Measurements from ENCODE around the gene GCK. TPM values are rescaled to one million over a fixed set of nuclear protein-coding genes. Genes with fewer than 3 reads are reported as not detected.

Gene GCK
- total and polyA plus RNA-seq, 2 experiments from 2014 or later, result 1.7 to 2.5 TPM

DNA sequence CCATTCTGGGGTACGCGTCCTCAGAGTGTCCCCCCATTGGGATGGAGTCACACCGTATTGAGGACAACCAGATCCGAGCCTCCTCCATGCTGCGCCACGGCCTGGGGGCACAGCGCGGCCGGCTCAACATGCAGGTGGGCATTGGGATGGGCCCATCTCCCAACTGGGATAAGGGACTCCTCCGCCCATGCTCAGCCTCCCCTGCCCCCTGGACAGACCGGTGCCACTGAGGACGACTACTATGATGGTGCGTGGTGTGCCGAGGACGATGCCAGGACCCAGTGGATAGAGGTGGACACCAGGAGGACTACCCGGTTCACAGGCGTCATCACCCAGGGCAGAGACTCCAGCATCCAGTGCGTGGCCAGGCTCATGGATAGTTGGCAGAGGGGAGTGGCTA lies 79.2 kb downstream of the GCK start:
- H3K9me3 ChIP-seq (ENCODE audit: low read depth), result no peaks in the 10 kb centered on the region
- no peak overlapping the region for H3K4me3 ChIP-seq
- H4K20me1 ChIP-seq (ENCODE audit: insufficient read depth, poor library complexity, severe bottlenecking), result no peaks in the 10 kb centered on the region
- H3K9me2 ChIP-seq (replicated peaks; ENCODE audit: insufficient read depth), result no peaks in the 10 kb centered on the region
- H3K27me3 ChIP-seq, result peaks cover 2% of the 10 kb centered on the region
- TF ChIP-seq, protein P1, sequence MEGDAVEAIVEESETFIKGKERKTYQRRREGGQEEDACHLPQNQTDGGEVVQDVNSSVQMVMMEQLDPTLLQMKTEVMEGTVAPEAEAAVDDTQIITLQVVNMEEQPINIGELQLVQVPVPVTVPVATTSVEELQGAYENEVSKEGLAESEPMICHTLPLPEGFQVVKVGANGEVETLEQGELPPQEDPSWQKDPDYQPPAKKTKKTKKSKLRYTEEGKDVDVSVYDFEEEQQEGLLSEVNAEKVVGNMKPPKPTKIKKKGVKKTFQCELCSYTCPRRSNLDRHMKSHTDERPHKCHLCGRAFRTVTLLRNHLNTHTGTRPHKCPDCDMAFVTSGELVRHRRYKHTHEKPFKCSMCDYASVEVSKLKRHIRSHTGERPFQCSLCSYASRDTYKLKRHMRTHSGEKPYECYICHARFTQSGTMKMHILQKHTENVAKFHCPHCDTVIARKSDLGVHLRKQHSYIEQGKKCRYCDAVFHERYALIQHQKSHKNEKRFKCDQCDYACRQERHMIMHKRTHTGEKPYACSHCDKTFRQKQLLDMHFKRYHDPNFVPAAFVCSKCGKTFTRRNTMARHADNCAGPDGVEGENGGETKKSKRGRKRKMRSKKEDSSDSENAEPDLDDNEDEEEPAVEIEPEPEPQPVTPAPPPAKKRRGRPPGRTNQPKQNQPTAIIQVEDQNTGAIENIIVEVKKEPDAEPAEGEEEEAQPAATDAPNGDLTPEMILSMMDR (IDR thresholded peaks at IDR 0.05; ENCODE audit: poor library complexity), result no peak
- TF ChIP-seq EZH2 (IDR thresholded peaks at IDR 0.05; ENCODE audit: borderline replicate concordance) (no peak), EZH2phosphoT487 (IDR thresholded peaks at IDR 0.05; ENCODE audit: low read depth, severe bottlenecking, unreplicated experiment) (no peak)
- no peak overlapping the region for H2AFZ ChIP-seq
- DNase-seq (ENCODE audit: low spot score), result no peak
- 93% methylated on average over 18 of the region's 18 CpGs for WGBS (ENCODE audit: low lambda C conversion rate, missing lambda C conversion rate)
- peaks cover 9% of the 10 kb centered on the region for H3K4me1 ChIP-seq (ENCODE audit: insufficient read depth)
- H3K36me3 ChIP-seq (replicated peaks; ENCODE audit: insufficient read depth, low read depth), result no peaks in the 10 kb centered on the region
- H3K27ac ChIP-seq, result no peak overlapping the region
- no peak overlapping the region for H3K4me2 ChIP-seq
- peaks cover 5% of the 10 kb centered on the region for H3K79me2 ChIP-seq

DNA sequence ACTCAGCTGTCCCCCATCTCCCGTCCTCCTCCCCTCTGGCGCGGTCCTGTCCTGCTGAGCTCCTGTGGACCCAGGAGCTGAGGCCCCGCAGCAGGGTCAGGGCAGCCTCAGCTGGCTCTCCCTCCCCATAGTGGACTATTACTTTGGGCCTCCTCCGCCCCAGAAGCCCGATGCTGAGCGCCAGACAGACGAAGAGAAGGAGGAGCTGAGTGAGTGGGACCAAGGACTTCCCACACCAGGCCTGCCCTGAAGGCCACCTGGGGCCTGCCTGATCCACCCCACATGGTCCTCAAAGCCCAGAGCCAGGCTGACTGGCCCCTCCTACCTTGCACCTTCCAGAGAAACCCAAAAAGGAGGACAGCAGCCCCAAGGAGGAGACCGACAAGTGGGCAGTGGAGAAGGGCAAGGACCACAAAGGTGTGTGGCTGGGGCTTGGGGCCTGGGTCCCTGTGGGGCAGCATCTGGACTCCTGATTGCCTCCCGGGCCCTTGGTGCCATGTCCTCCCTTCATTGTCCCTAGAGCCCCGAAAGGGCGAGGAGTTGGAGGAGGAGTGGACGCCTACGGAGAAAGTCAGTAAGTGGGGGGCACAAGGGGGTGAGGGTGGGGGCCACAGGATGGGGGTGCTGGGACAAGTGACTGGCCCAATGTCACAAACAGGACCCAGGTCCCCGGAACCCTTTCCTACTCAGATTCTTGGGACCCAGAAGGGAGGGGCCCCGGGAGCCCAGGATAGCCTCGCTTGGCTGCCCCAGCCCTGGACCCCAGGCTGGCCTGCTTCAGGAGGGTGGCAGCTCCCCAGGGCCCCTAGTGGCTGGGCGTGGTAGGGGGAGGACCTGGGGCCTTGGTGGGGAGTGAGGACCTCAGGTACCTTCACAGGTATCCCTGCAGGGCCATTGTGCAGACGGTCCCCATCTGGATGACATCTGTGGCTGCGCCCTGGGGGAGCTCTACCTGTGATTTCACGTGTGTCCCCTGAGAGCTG lies 80.2 kb downstream of the GCK start:
- H3K4me2 ChIP-seq, result no peak overlapping the region
- 88% methylated on average over 18 of the region's 21 CpGs for WGBS (ENCODE audit: low lambda C conversion rate, missing lambda C conversion rate)
- H3K9me2 ChIP-seq (replicated peaks; ENCODE audit: insufficient read depth), result no peaks in the 10 kb centered on the region
- no peaks in the 10 kb centered on the region for H3K36me3 ChIP-seq (replicated peaks; ENCODE audit: insufficient read depth, low read depth)
- H3K79me2 ChIP-seq, result peaks cover 5% of the 10 kb centered on the region
- H3K4me3 ChIP-seq, result no peak overlapping the region
- no peak overlapping the region for H2AFZ ChIP-seq
- TF ChIP-seq EZH2 (IDR thresholded peaks at IDR 0.05; ENCODE audit: borderline replicate concordance), result no peak
- peaks cover 8% of the 10 kb centered on the region for H3K27me3 ChIP-seq
- DNase-seq (ENCODE audit: low spot score), result no peak
- peaks cover 14% of the 10 kb centered on the region for H3K4me1 ChIP-seq (ENCODE audit: insufficient read depth)
- no peak overlapping the region for H3K27ac ChIP-seq
- no peaks in the 10 kb centered on the region for H4K20me1 ChIP-seq (ENCODE audit: insufficient read depth, poor library complexity, severe bottlenecking)
- H3K9me3 ChIP-seq (ENCODE audit: low read depth), result no peaks in the 10 kb centered on the region

DNA sequence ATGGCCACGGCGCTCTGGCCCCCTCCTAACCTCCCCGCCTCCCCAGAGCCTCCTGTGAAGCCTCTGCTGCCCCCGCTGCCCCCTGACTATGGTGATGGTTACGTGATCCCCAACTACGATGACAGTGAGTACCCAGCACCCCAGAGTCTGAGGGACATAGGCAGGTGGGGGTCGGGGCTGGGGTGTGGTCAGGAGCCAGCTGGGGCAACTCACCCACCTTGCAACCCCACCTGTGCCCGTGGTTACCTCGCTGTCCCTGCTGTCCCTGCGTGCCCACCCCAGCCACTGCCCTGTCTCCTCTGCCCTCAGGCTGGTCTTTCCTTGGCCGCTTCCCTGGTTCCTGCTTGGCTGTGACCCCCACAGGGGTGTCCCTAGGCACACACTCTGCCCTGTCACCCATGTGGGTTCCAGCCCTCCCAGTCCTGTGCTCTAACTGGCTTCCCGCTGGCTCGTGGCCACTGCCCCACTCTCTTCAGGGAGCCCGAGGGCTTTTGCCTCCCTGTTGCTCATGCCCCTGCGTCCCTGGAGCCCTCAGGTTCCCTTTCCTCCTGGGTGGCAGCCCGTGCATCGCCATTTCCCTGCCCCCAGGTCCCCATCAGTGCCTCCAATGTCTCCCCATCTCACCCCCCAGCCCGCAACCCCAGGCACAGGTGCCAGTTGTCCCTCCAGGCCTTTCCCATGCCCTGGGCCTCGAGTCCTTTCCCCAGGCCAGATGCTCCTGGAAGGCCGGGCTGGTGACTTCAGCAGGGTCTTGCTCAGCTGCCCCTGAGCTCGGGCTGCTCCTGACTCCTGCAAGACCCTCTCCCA lies 81.1 kb downstream of the GCK start:
- no peak overlapping the region for H2AFZ ChIP-seq
- WGBS (ENCODE audit: low lambda C conversion rate, missing lambda C conversion rate), result 95% methylated on average over 16 of the region's 21 CpGs
- DNase-seq (ENCODE audit: low spot score), result no peak
- H3K36me3 ChIP-seq (replicated peaks; ENCODE audit: insufficient read depth, low read depth), result no peaks in the 10 kb centered on the region
- no peak overlapping the region for H3K27ac ChIP-seq
- peaks cover 8% of the 10 kb centered on the region for H3K27me3 ChIP-seq
- no peaks in the 10 kb centered on the region for H3K9me3 ChIP-seq (ENCODE audit: low read depth)
- H3K4me2 ChIP-seq, result no peak overlapping the region
- H3K4me1 ChIP-seq (ENCODE audit: insufficient read depth), result peaks cover 14% of the 10 kb centered on the region
- H3K79me2 ChIP-seq, result peaks cover 5% of the 10 kb centered on the region
- H3K4me3 ChIP-seq, result no peak overlapping the region
- H3K9me2 ChIP-seq (replicated peaks; ENCODE audit: insufficient read depth), result no peaks in the 10 kb centered on the region
- no peak for TF ChIP-seq EZH2 (IDR thresholded peaks at IDR 0.05; ENCODE audit: borderline replicate concordance)
- TF ChIP-seq, protein P1 (IDR thresholded peaks at IDR 0.05; ENCODE audit: poor library complexity), result no peak
- no peak for TF ChIP-seq EZH2phosphoT487 (IDR thresholded peaks at IDR 0.05; ENCODE audit: low read depth, severe bottlenecking, unreplicated experiment)
- H4K20me1 ChIP-seq (ENCODE audit: insufficient read depth, poor library complexity, severe bottlenecking), result no peaks in the 10 kb centered on the region
